CD4-positive, alpha-beta T cell (primary cell): Measurements from ENCODE around the gene MEDAG. TPM values are rescaled to one million over a fixed set of nuclear protein-coding genes. Genes with fewer than 3 reads are reported as not detected.

Experiments
- ATAC-seq: fragments of 200-7000 bp; cut with Tn5 transposase; one replicate; pipeline ENCODE4 v1.10.0; 2022; ENCODE audit warnings: mild to moderate bottlenecking; ENCODE audit not compliant: poor library complexity
- CTCF ChIA-PET: fragments of 350-600 bp; sonication (Branson Sonifier 250); formaldehyde crosslinking; loops from one replicate; lab custom pipeline; 2021; ENCODE audit warnings: antibody characterized with exemption, inconsistent platforms; lab: Charles Lee
- POLR2A ChIA-PET: fragments of 350-600 bp; sonication (Branson Sonifier 250); formaldehyde crosslinking; loops from one replicate; lab custom pipeline; 2021; ENCODE audit warnings: antibody characterized with exemption, inconsistent platforms; lab: Charles Lee
- DNase-seq, 14 experiments: peaks; one replicate each; pipeline ENCODE4 v3.0.0-alpha.2; 2013 to 2020; ENCODE audit warnings: mixed read lengths in 2 of 14
- H3K27ac ChIP-seq, 2 donors: one replicate each; pipeline versions ENCODE4 v1.5.1 to v1.7.0; 2013; ENCODE audit warnings: low read length in 2 of 2, low read depth in 1 of 2, mild to moderate bottlenecking in 1 of 2
- H3K27me3 ChIP-seq, 2 experiments: 1 replicate in 1 of 2; 2 replicates in 1 of 2; pipeline versions ENCODE4 v1.6.1 to v1.7.0; 2013; ENCODE audit warnings: low read length in 2 of 2, control low read depth in 1 of 2, mild to moderate bottlenecking in 1 of 2, moderate library complexity in 1 of 2; ENCODE audit not compliant: insufficient read depth in 2 of 2, control insufficient read depth in 1 of 2
- H3K36me3 ChIP-seq: one replicate; pipeline ENCODE4 v1.6.1; 2013; ENCODE audit warnings: low read length, control low read depth; ENCODE audit not compliant: insufficient read depth
- H3K4me1 ChIP-seq: one replicate; pipeline ENCODE4 v1.6.1; 2013; ENCODE audit warnings: low read length, control low read depth; ENCODE audit not compliant: insufficient read depth
- H3K4me3 ChIP-seq: one replicate; pipeline ENCODE4 v1.5.1; 2013; ENCODE audit warnings: mild to moderate bottlenecking, low read length, moderate library complexity
- H3K9me3 ChIP-seq, 2 experiments: 1 replicate in 1 of 2; 2 replicates in 1 of 2; pipeline versions ENCODE4 v1.6.1 to v1.7.0; 2013; ENCODE audit warnings: low read length in 2 of 2, mild to moderate bottlenecking in 2 of 2, control low read depth in 1 of 2, moderate library complexity in 1 of 2; ENCODE audit not compliant: control insufficient read depth in 1 of 2, insufficient read depth in 1 of 2
- H3K27ac Mint-ChIP-seq: one replicate; pipeline ENCODE4 v1.8.0; 2020; ENCODE audit warnings: mixed read lengths
- H3K27me3 Mint-ChIP-seq: one replicate; pipeline ENCODE4 v1.8.0; 2021; ENCODE audit warnings: mixed read lengths
- H3K36me3 Mint-ChIP-seq: one replicate; pipeline ENCODE4 v1.8.0; 2021; ENCODE audit warnings: low read depth, mixed read lengths
- H3K4me1 Mint-ChIP-seq: one replicate; pipeline ENCODE4 v1.8.0; 2021; ENCODE audit warnings: low read depth, mixed read lengths
- H3K4me3 Mint-ChIP-seq: one replicate; pipeline ENCODE4 v1.8.0; 2020; ENCODE audit warnings: mild to moderate bottlenecking, mixed read lengths
- H3K9me3 Mint-ChIP-seq: one replicate; pipeline ENCODE4 v1.8.0; 2020; ENCODE audit warnings: mixed read lengths
- CTCF ChIP-seq: fragments of 200-600 bp; IDR thresholded peaks from one replicate; pipeline ENCODE4 v1.8.0; 2022; ENCODE audit warnings: antibody characterized with exemption, mild to moderate bottlenecking
- intact Hi-C, 2 experiments: fragments of 100-400 bp; cut with DNase I in 1 of 2; cut with micrococcal nuclease in 1 of 2; formaldehyde crosslinking; loops; one replicate each; pipeline versions ENCODE4 v1.15.1 to v1.9.0; 2023 to 2025; cut with DNase I, micrococcal nuclease
- total RNA-seq, 174 experiments: library from RNA in 2 of 174; stranded (reverse) in 2 of 174; gene quantifications; one replicate each; pipeline ENCODE4 v1.2.3 and lab custom pipeline; 2021 to 2026

MEDAG gene
- total RNA-seq, 2 experiments from 2014 or later = not detected

- H3K4me1 Mint-ChIP-seq = no peaks in the 10 kb centered on the region
- ChIA-PET POLR2A (no interaction called here), CTCF (no interaction called here)
- H3K27me3 Mint-ChIP-seq = peaks cover 47% of the 10 kb centered on the region
- H3K27ac Mint-ChIP-seq = no peak overlapping the region
- ATAC-seq = no peak
- H3K9me3 Mint-ChIP-seq = peaks cover 11% of the 10 kb centered on the region
- Histone ChIP-seq H3K27ac (no peak overlapping the region), H3K36me3 (no peaks in the 10 kb centered on the region), H3K27me3 (no peaks in the 10 kb centered on the region), H3K4me3 (no peak overlapping the region), H3K9me3 (peaks cover 3 to 6% of the 10 kb centered on the region in 2 experiments), H3K4me1 (no peaks in the 10 kb centered on the region)
- no peak overlapping the region for H3K4me3 Mint-ChIP-seq
- intact Hi-C loops = no loop called here
- no peak for TF ChIP-seq CTCF
- H3K36me3 Mint-ChIP-seq = no peaks in the 10 kb centered on the region
- no peak for DNase-seq
Measured at GRCh38 chr13:30889196-30889690, 16.8 kb upstream of the MEDAG start.

DNA sequence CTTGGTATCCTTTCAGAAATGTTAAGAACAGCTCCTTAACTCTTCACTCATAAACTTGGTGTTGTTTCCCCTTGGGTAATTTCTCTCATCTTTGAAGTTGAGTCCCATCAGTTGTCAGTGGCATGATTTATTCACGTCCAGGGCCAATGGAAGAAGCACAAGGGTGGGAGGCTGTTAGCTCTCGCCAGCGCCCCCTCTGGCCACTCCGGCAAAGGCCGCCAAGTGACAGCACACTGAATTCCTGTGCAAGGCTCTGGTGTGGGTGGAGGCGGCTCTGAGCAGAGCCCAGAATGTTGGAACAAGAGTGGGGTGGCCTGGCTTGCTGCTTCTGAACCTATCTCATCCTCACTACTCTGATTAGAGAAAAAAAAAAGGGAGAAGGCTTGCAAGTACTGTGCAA lies 13.1 kb upstream of the MEDAG start:
- Histone ChIP-seq H3K27me3 (peaks cover under 1 to 5% of the 10 kb centered on the region in 2 experiments), H3K4me1 (no peaks in the 10 kb centered on the region), H3K27ac (no peak overlapping the region), H3K36me3 (no peaks in the 10 kb centered on the region), H3K9me3 (peaks cover 0 to 6% of the 10 kb centered on the region in 2 experiments), H3K4me3 (no peak overlapping the region)
- H3K27me3 Mint-ChIP-seq = peaks cover 49% of the 10 kb centered on the region
- H3K9me3 Mint-ChIP-seq = peaks cover 5% of the 10 kb centered on the region
- intact Hi-C loops = no loop called here
- H3K36me3 Mint-ChIP-seq = no peaks in the 10 kb centered on the region
- no peak for ATAC-seq
- POLR2A ChIA-PET = interaction anchor here (1.1 kb wide), 1 partner anchor 77 kb away, joined by 5 read pairs; no protein-coding TSS in a partner anchor
- no peak overlapping the region for H3K27ac Mint-ChIP-seq
- H3K4me1 Mint-ChIP-seq = no peaks in the 10 kb centered on the region
- no peak for TF ChIP-seq CTCF
- no peak overlapping the region for H3K4me3 Mint-ChIP-seq
- no peak for DNase-seq
- CTCF ChIA-PET = interaction anchor here (1.2 kb wide), 1 partner anchor 27 kb away, joined by 3 read pairs; no protein-coding TSS in a partner anchor

- Mint-ChIP-seq H3K4me1 (no peaks in the 10 kb centered on the region), H3K27ac (no peak overlapping the region), H3K27me3 (peaks cover 63% of the 10 kb centered on the region), H3K9me3 (no peaks in the 10 kb centered on the region), H3K36me3 (no peaks in the 10 kb centered on the region), H3K4me3 (no peak overlapping the region)
- intact Hi-C loops = no loop called here
- no peak for TF ChIP-seq CTCF
- Histone ChIP-seq H3K27me3 (peaks cover 7 to 16% of the 10 kb centered on the region in 2 experiments), H3K4me1 (no peaks in the 10 kb centered on the region), H3K36me3 (no peaks in the 10 kb centered on the region), H3K9me3 (no peaks in the 10 kb centered on the region), H3K4me3 (no peak overlapping the region), H3K27ac (no peak overlapping the region)
- ChIA-PET POLR2A (no interaction called here), CTCF (no interaction called here)
- ATAC-seq = no peak
- no peak for DNase-seq
Measured at GRCh38 chr13:30895773-30896172, 10.3 kb upstream of the MEDAG start.
